GM19099 (cell line): ENCODE data around the gene RHCG.

Experiments
- POLR2A ChIP-seq: IDR thresholded peaks from 3 replicates; pipeline ENCODE4 v1.6.1; 2011; ENCODE audit warnings: low read depth; ENCODE audit not compliant: insufficient read length; ENCODE audit errors: extremely low read depth

RHCG gene

GRCh38 chr15:89494031-89494430 is 2.4 kb downstream of the RHCG start:
- no peak for TF ChIP-seq POLR2A

- TF ChIP-seq POLR2A: no peak
Measured at GRCh38 chr15:89492934-89493631, 3.3 kb downstream of the RHCG start.

- no peak for TF ChIP-seq POLR2A
Measured at GRCh38 chr15:89492111-89492641, 4.2 kb downstream of the RHCG start.

- TF ChIP-seq POLR2A: no peak
Measured at GRCh38 chr15:89490814-89491315, 5.5 kb downstream of the RHCG start.

- no peak for TF ChIP-seq POLR2A
Measured at GRCh38 chr15:89490081-89490813, 6.1 kb downstream of the RHCG start.

GRCh38 chr15:89489376-89489775 is 7.0 kb downstream of the RHCG start:
- TF ChIP-seq POLR2A: no peak

- no peak for TF ChIP-seq POLR2A
Measured at GRCh38 chr15:89487791-89488190, 8.6 kb downstream of the RHCG start.

GRCh38 chr15:89486726-89487050 is 9.7 kb downstream of the RHCG start:
- no peak for TF ChIP-seq POLR2A

- no peak for TF ChIP-seq POLR2A
Measured at GRCh38 chr15:89483079-89483478, 13.3 kb downstream of the RHCG start.

GRCh38 chr15:89482139-89482538 is 14.2 kb downstream of the RHCG start:
- TF ChIP-seq POLR2A: no peak

GRCh38 chr15:89480505-89480904 is 15.9 kb downstream of the RHCG start:
- TF ChIP-seq POLR2A: no peak

GRCh38 chr15:89479173-89479572 is 17.2 kb downstream of the RHCG start:
- TF ChIP-seq POLR2A: no peak

GRCh38 chr15:89477411-89478242 is 18.8 kb downstream of the RHCG start:
- no peak for TF ChIP-seq POLR2A

- no peak for TF ChIP-seq POLR2A
Measured at GRCh38 chr15:89475661-89476060, 20.7 kb downstream of the RHCG start.

GRCh38 chr15:89472785-89473256 is 23.6 kb downstream of the RHCG start:
- no peak for TF ChIP-seq POLR2A

GRCh38 chr15:89469426-89470096 is 26.8 kb downstream of the RHCG start:
- no peak for TF ChIP-seq POLR2A
